Measurements from ENCODE around the gene CMTR1.

Gene CMTR1

GRCh38 chr6:37478827-37479226 is 45.8 kb downstream of the CMTR1 start:
- no peak for DNase-seq

GRCh38 chr6:37479266-37479854 is 46.3 kb downstream of the CMTR1 start:
- DNase-seq = no peak

- DNase-seq = no peak
Observed at GRCh38 chr6:37480118-37480736, 47.2 kb downstream of the CMTR1 start.

GRCh38 chr6:37480951-37481534 is 48.0 kb downstream of the CMTR1 start:
- peak; percentile 28 to 90 (median 73) for DNase-seq

- DNase-seq = peak; percentile 79 to 96 (median 84)
Observed at GRCh38 chr6:37481711-37482605, 48.9 kb downstream of the CMTR1 start.

GRCh38 chr6:37482606-37483251 is 49.7 kb downstream of the CMTR1 start:
- DNase-seq = peak in 2 of 3 experiments; percentile 58 to 80

- no peak for DNase-seq
Observed at GRCh38 chr6:37483252-37483901, 50.4 kb downstream of the CMTR1 start.

GRCh38 chr6:37483917-37484785 is 51.1 kb downstream of the CMTR1 start:
- DNase-seq = peak; percentile 44 to 72 (median 58)

GRCh38 chr6:37484786-37485170 is 51.8 kb downstream of the CMTR1 start:
- DNase-seq = no peak

GRCh38 chr6:37485291-37485702 is 52.3 kb downstream of the CMTR1 start:
- peak in 1 of 3 experiments; percentile 37 for DNase-seq

- no peak for DNase-seq
Observed at GRCh38 chr6:37486121-37486839, 53.3 kb downstream of the CMTR1 start.

- peak in 2 of 3 experiments; percentile 52 to 56 for DNase-seq
Observed at GRCh38 chr6:37487591-37488380, 54.8 kb downstream of the CMTR1 start.

- no peak for DNase-seq
Observed at GRCh38 chr6:37488476-37488875, 55.5 kb downstream of the CMTR1 start.

GRCh38 chr6:37489697-37490336 is 56.8 kb downstream of the CMTR1 start:
- peak in 1 of 3 experiments; percentile 36 for DNase-seq

GRCh38 chr6:37490536-37491170 is 57.6 kb downstream of the CMTR1 start:
- DNase-seq = no peak

- peak in 1 of 3 experiments; percentile 31 for DNase-seq
Observed at GRCh38 chr6:37491171-37491829, 58.3 kb downstream of the CMTR1 start.

- DNase-seq = no peak
Observed at GRCh38 chr6:37491830-37492208, 58.8 kb downstream of the CMTR1 start.

All from NCI-H1417 (cell line).